H1 (cell line): Measurements from ENCODE around the gene ANXA4. TPM values are rescaled to one million over a fixed set of nuclear protein-coding genes. Genes with fewer than 3 reads are reported as not detected.
A peak's percentile ranks its signal among the peaks of the same experiment; 100 is the strongest.

Experiments used
- CTCF ChIA-PET: fragments of 300-600 bp; sonication (Branson Sonifier 250); formaldehyde crosslinking; loops from one replicate; lab custom pipeline; 2021; ENCODE audit not compliant: partially characterized antibody; lab: Charles Lee
- POLR2A ChIA-PET: fragments of 300-600 bp; sonication (Branson Sonifier 250); formaldehyde crosslinking; loops from one replicate; lab custom pipeline; 2021; ENCODE audit warnings: inconsistent platforms; ENCODE audit not compliant: partially characterized antibody; lab: Charles Lee
- DNase-seq, 2 experiments: peaks; one replicate each; pipeline versions ENCODE4 v3.0.0 to v3.0.0-alpha.2; 2010 to 2022; ENCODE audit warnings: low spot score in 2 of 2, low read depth in 1 of 2, mixed read lengths in 1 of 2
- FAIRE-seq: peaks from 2 replicates; lab custom pipeline; 2011; peaks lifted over from hg19 to GRCh38; lab: Jason Lieb, UNC
- H2AFZ ChIP-seq: 2 replicates; pipeline ENCODE4 v1.8.1; 2012; ENCODE audit warnings: low read length, inconsistent platforms
- H2AK5ac ChIP-seq: 2 replicates; pipeline ENCODE4 v1.6.1; 2013; ENCODE audit warnings: low read depth, low read length
- H2BK120ac ChIP-seq: replicated peaks from 2 replicates; pipeline ENCODE3; 2013; ENCODE audit warnings: low read depth, low read length, inconsistent platforms
- H2BK12ac ChIP-seq: 2 replicates; pipeline ENCODE4 v1.6.1; 2013; ENCODE audit warnings: low read depth, low read length
- H2BK15ac ChIP-seq: 2 replicates; pipeline ENCODE4 v1.6.1; 2013; ENCODE audit warnings: low read length
- H2BK20ac ChIP-seq: 2 replicates; pipeline ENCODE4 v1.6.1; 2013; ENCODE audit warnings: low read length
- H2BK5ac ChIP-seq: 2 replicates; pipeline ENCODE4 v1.6.1; 2013; ENCODE audit warnings: low read depth, low read length
- H3K14ac ChIP-seq: 2 replicates; pipeline ENCODE4 v1.6.1; 2013; ENCODE audit warnings: inconsistent platforms; ENCODE audit not compliant: insufficient read length
- H3K18ac ChIP-seq: 2 replicates; pipeline ENCODE4 v1.6.1; 2013; ENCODE audit warnings: low read length; ENCODE audit errors: extremely low read depth
- H3K23ac ChIP-seq: 2 replicates; pipeline ENCODE4 v1.6.1; 2013; ENCODE audit warnings: inconsistent platforms; ENCODE audit not compliant: insufficient read length
- H3K23me2 ChIP-seq: 2 replicates; pipeline ENCODE4 v1.6.1; 2013; ENCODE audit warnings: low read depth, low read length
- H3K27ac ChIP-seq: 2 replicates; pipeline ENCODE4 v1.6.1; 2011; ENCODE audit warnings: low read depth, low read length, inconsistent platforms
- H3K27me3 ChIP-seq, 4 experiments: replicated peaks in 1 of 4; 1 replicate in 1 of 4; 2 replicates in 3 of 4; pipeline versions ENCODE4 v1.6.1 to v1.8.1; 2011 to 2013; ENCODE audit warnings: low read length in 3 of 4, mild to moderate bottlenecking in 3 of 4, inconsistent platforms in 2 of 4, mixed read lengths in 2 of 4, moderate library complexity in 1 of 4; ENCODE audit not compliant: control insufficient read depth in 3 of 4, insufficient read depth in 3 of 4; ENCODE audit errors: extremely low read depth in 1 of 4
- H3K36me3 ChIP-seq, 4 experiments: 2 replicates each; pipeline versions ENCODE4 v1.6.1 to v1.8.1; 2011 to 2013; ENCODE audit warnings: mild to moderate bottlenecking in 4 of 4, low read length in 3 of 4, moderate library complexity in 2 of 4, control low read depth in 1 of 4, inconsistent platforms in 1 of 4; ENCODE audit not compliant: insufficient read depth in 4 of 4, control insufficient read depth in 2 of 4
- H3K4ac ChIP-seq: replicated peaks from 2 replicates; pipeline ENCODE3; 2013; ENCODE audit warnings: low read length, low read depth, mixed read lengths, inconsistent platforms; ENCODE audit not compliant: insufficient read length
- H3K4me1 ChIP-seq, 4 experiments: replicated peaks in 1 of 4; 1 replicate in 1 of 4; 2 replicates in 3 of 4; pipeline versions ENCODE4 v1.6.1 to v1.8.1; 2011 to 2013; ENCODE audit warnings: low read length in 3 of 4, inconsistent platforms in 2 of 4, mixed read lengths in 1 of 4; ENCODE audit not compliant: insufficient read depth in 4 of 4, control insufficient read depth in 3 of 4
- H3K4me2 ChIP-seq, 2 experiments: 2 replicates each; pipeline versions ENCODE4 v1.6.1 to v1.8.1; 2011 to 2013; ENCODE audit warnings: low read depth in 2 of 2, low read length in 2 of 2, control low read depth in 1 of 2, inconsistent platforms in 1 of 2, mild to moderate bottlenecking in 1 of 2; ENCODE audit not compliant: insufficient read depth in 1 of 2
- H3K4me3 ChIP-seq, 4 experiments: fragments of 200-600, 300-600 bp in 1 of 4; sonication (generic), shearing (Covaris generic), sonication (Bioruptor Twin) in 1 of 4; 2 replicates each; pipeline versions ENCODE4 v1.5.1 to v1.8.1; 2011 to 2016; ENCODE audit warnings: low read length in 4 of 4, low read depth in 3 of 4, control low read depth in 2 of 4, inconsistent platforms in 2 of 4, mild to moderate bottlenecking in 2 of 4, mixed read lengths in 1 of 4, moderate library complexity in 1 of 4; ENCODE audit not compliant: insufficient read depth in 2 of 4; ENCODE audit errors: extremely low read depth in 1 of 4
- H3K56ac ChIP-seq: replicated peaks from 2 replicates; pipeline ENCODE3; 2013; ENCODE audit warnings: low read depth, mild to moderate bottlenecking, mixed read lengths, low read length, inconsistent platforms; ENCODE audit not compliant: insufficient read length
- H3K79me1 ChIP-seq: 2 replicates; pipeline ENCODE4 v1.6.1; 2013; ENCODE audit warnings: low read depth, low read length, control low read depth
- H3K79me2 ChIP-seq, 2 experiments: 2 replicates each; pipeline versions ENCODE4 v1.6.1 to v1.8.1; 2012 to 2013; ENCODE audit warnings: low read length in 2 of 2, mild to moderate bottlenecking in 2 of 2, inconsistent platforms in 1 of 2; ENCODE audit not compliant: insufficient read depth in 2 of 2, control insufficient read depth in 1 of 2
- H3K9ac ChIP-seq, 4 experiments: replicated peaks in 1 of 4; 1 replicate in 1 of 4; 2 replicates in 3 of 4; pipeline versions ENCODE4 v1.6.1 to v1.8.1; 2011 to 2013; ENCODE audit warnings: low read depth in 3 of 4, low read length in 3 of 4, control low read depth in 2 of 4, mild to moderate bottlenecking in 2 of 4, moderate library complexity in 2 of 4, inconsistent platforms in 1 of 4; ENCODE audit errors: extremely low read depth in 1 of 4
- H3K9me3 ChIP-seq, 2 experiments: 2 replicates each; pipeline versions ENCODE4 v1.6.1 to v1.8.1; 2012 to 2013; ENCODE audit warnings: mild to moderate bottlenecking in 2 of 2, moderate library complexity in 2 of 2, control low read depth in 1 of 2, inconsistent platforms in 1 of 2, low read depth in 1 of 2, low read length in 1 of 2, mixed read lengths in 1 of 2; ENCODE audit not compliant: insufficient read depth in 2 of 2
- H4K20me1 ChIP-seq, 2 experiments: replicated peaks in 1 of 2; 2 replicates each; pipeline versions ENCODE3 to v1.8.1; 2011 to 2013; ENCODE audit warnings: inconsistent platforms in 2 of 2, low read length in 2 of 2, mild to moderate bottlenecking in 1 of 2; ENCODE audit not compliant: insufficient read depth in 2 of 2, control insufficient read depth in 1 of 2
- H4K5ac ChIP-seq: 2 replicates; pipeline ENCODE4 v1.6.1; 2013; ENCODE audit warnings: low read length, low read depth, mixed read lengths, inconsistent platforms; ENCODE audit not compliant: insufficient read length
- H4K8ac ChIP-seq: 2 replicates; pipeline ENCODE4 v1.8.0; 2013; ENCODE audit warnings: mild to moderate bottlenecking, moderate library complexity, low read length, inconsistent platforms; ENCODE audit not compliant: insufficient read depth; ENCODE audit errors: extremely low read depth
- H4K91ac ChIP-seq: replicated peaks from 2 replicates; pipeline ENCODE3; 2013; ENCODE audit warnings: low read length, mixed read lengths, inconsistent platforms; ENCODE audit not compliant: insufficient read length
- ASH2L ChIP-seq: fragments of 200-600, 300-600 bp; sonication (generic); IDR thresholded peaks from one replicate; pipeline ENCODE4 v1.7.1; 2017; ENCODE audit warnings: low read length
- CBX8 ChIP-seq: fragments of 300-800, 300-1000 bp; sonication (generic); IDR thresholded peaks from 2 replicates; pipeline ENCODE4 v1.7.1; 2016; ENCODE audit warnings: low read depth, low read length, borderline replicate concordance
- CREB1 ChIP-seq: IDR thresholded peaks from 2 replicates; pipeline ENCODE4 v1.6.1; 2012; ENCODE audit warnings: inconsistent platforms
- JUND ChIP-seq: IDR thresholded peaks from 2 replicates; pipeline ENCODE4 v1.6.1; 2011; ENCODE audit warnings: mild to moderate bottlenecking, improper control_type of control experiment, low read length
- KDM4A ChIP-seq: IDR thresholded peaks from one replicate; pipeline ENCODE4 v1.7.1; 2012; ENCODE audit warnings: low read depth, mild to moderate bottlenecking, moderate library complexity, low read length, inconsistent platforms; ENCODE audit not compliant: severe bottlenecking
- SUZ12 ChIP-seq: fragments of 200-600 bp; sonication (generic); IDR thresholded peaks from 2 replicates; pipeline ENCODE4 v1.6.1; 2012; ENCODE audit warnings: mild to moderate bottlenecking, inconsistent platforms, low read length, moderate library complexity, mixed read lengths
- WGBS, 2 experiments: shearing (Covaris generic) in 1 of 2; methylation state at CpG; one replicate each; pipeline versions ENCODE4 v1.1.6 to v1.1.7; 2013 to 2015; ENCODE audit warnings: low lambda C conversion rate in 2 of 2, mixed read lengths in 2 of 2, inconsistent platforms in 1 of 2, low coverage in 1 of 2, missing lambda C conversion rate in 1 of 2; ENCODE audit not compliant: insufficient replicate concordance in 2 of 2, insufficient coverage in 1 of 2, insufficient read length in 1 of 2; ENCODE audit errors: extremely low coverage in 1 of 2, missing lambda C conversion rate in 1 of 2; 5-methylcytosine and 5-hydroxymethylcytosine counted together
- long read RNA-seq, 2 experiments: library from RNA in 1 of 2; library from capped mRNA in 1 of 2; stranded (forward); transcript quantifications; one replicate each; pipeline ENCODE4 v2.0.0, GENCODE V29; 2021; ENCODE audit warnings: inconsistent platforms in 1 of 2
- polyA minus RNA-seq, 3 experiments: library from RNA; depleted of rRNA, polyadenylated mRNA; stranded (reverse); fragments of >200 nt; gene quantifications; 1 replicate in 2 of 3; 2 replicates in 1 of 3; pipeline ENCODE4 v1.2.3, GENCODE V29; 2011
- polyA plus RNA-seq, 7 experiments: library from polyadenylated mRNA; depleted of rRNA in 3 of 7; stranded (reverse) in 5 of 7; unstranded in 2 of 7; fragments of >200 nt in 5 of 7; fragments of 200-250 nt in 2 of 7; gene quantifications; 1 replicate in 5 of 7; 2 replicates in 1 of 7; 4 replicates in 1 of 7; pipeline versions ENCODE4 v1.2.1 to v1.2.3, GENCODE V29; 2011 to 2013; ENCODE audit warnings: missing spikeins in 2 of 7, mixed read lengths in 2 of 7
- total RNA-seq: library from RNA; stranded (reverse); fragmentation: NEBNext Ultra II Directional; extraction: Animal tissue kit (Norgen Biotek cat#: 25700); gene quantifications from 2 replicates; pipeline ENCODE4 v1.2.1, GENCODE V29; 2021
- TF ChIP-seq, protein P1 (sequence below): IDR thresholded peaks from 2 replicates; pipeline ENCODE4 v1.6.1; 2012; ENCODE audit warnings: inconsistent platforms

The ANXA4 gene
- total RNA-seq (16.9 and 17.6 TPM in 2 replicates), polyA plus RNA-seq (2011; rRNA removed) (8.9 and 9.4 TPM in 2 replicates), polyA minus RNA-seq (2011; rRNA and poly(A)+ RNA removed) (24.1 and 26.9 TPM in 2 replicates)
- 17.2 TPM for polyA plus RNA-seq (2011; cell fraction: cytosol; rRNA removed)
- 20.7 TPM for polyA plus RNA-seq (2011; cell fraction: nucleus; rRNA removed)
- polyA plus RNA-seq (2012, experiment 1 of 2): 21.8 to 31.5 TPM (median 26.2 TPM) in 4 replicates
- polyA plus RNA-seq (2012, experiment 2 of 2): 5.4 TPM
- polyA plus RNA-seq (2013, experiment 1 of 2): 10.7 TPM
- polyA plus RNA-seq (2013, experiment 2 of 2): 9.8 TPM
- 6.3 TPM for polyA minus RNA-seq (2011; cell fraction: cytosol; rRNA and poly(A)+ RNA removed)
- polyA minus RNA-seq (2011; cell fraction: nucleus; rRNA and poly(A)+ RNA removed): 9.0 TPM
- long read RNA-seq, experiment 1, transcript ANXA4-201 (13 exons, 2,799 nt): major isoform, 6 of 13 reads
- long read RNA-seq, experiment 1, partial matches to known transcripts: 3 of 13 reads
- long read RNA-seq, experiment 1, other reads (novel, unspliced or antisense): 3 of 13 reads
- long read RNA-seq, experiment 2, transcript ANXA4-201 (13 exons, 2,799 nt): major isoform, 22 of 30 reads
- long read RNA-seq, experiment 2, partial matches to known transcripts: 5 of 30 reads
- long read RNA-seq, experiment 2, other reads (novel, unspliced or antisense): 2 of 30 reads

DNA sequence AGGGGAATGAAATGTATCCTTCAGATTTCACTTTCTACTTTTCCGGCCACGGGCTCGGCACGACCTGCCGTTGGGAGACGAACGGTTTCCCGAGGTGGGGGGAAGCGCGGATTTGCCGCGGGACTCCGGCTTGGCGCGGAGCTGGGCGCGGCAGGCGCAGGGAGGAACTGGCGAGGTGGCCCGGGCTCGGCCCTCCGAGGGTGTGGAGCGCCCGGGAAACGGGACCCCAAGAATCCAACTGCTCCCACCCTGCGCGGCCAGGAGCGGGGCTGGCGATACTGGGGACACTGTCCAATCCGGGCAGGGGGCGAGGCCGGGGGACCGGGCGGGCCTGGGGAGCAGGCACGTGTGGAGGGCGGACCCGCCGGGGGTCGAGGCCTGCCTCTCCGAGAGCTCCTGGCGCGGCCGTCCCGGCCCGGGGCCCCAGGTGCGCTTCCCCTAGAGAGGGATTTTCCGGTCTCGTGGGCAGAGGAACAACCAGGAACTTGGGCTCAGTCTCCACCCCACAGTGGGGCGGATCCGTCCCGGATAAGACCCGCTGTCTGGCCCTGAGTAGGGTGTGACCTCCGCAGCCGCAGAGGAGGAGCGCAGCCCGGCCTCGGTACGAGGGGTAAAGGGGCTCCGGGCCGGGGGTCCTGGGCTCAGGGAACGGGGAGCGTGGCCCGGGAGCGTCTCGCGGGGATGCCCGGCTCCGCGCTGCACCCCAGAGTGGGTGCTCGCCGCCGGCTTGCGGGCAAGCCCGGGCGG, at the start of gene ANXA4:
Gene ANXA4, plus strand, starts transcription at position 560 of the 747 bp plus-strand sequence. CDS start 39,432 bp downstream, outside the sequence.
- Histone ChIP-seq H3K14ac (peak within 1 kb of the TSS; percentile 52), H3K18ac (peak within 1 kb of the TSS; percentile 96), H3K27ac (no peak within 1 kb of the TSS), H4K20me1 (no peaks in the 10 kb centered on the region), H3K4me2 (peak within 1 kb of the TSS; percentile 87 to 98), H3K56ac (peak within 1 kb of the TSS; percentile 79), H4K5ac (peak within 1 kb of the TSS; percentile 1), H3K23ac (no peak within 1 kb of the TSS), H3K4ac (peak within 1 kb of the TSS; percentile 91), H3K9me3 (no peaks in the 10 kb centered on the region), H2BK20ac (no peak within 1 kb of the TSS), H2BK15ac (peak within 1 kb of the TSS; percentile 72; the same call in 1 of the 2 replicates), H2BK120ac (peak within 1 kb of the TSS; percentile 99), H2AK5ac (no peak within 1 kb of the TSS), H3K27me3 (peaks cover 0 to 15% (median 11%) of the 10 kb centered on the region in 4 experiments; a peak in 6 of 7 replicates), H3K9ac (peak within 1 kb of the TSS; percentile 36 to 63 (median 45)), H3K79me1 (no peaks in the 10 kb centered on the region; the same call in 1 of the 2 replicates), H2BK5ac (peak within 1 kb of the TSS; percentile 82; the same call in 1 of the 2 replicates), H3K4me3 (peak within 1 kb of the TSS; percentile 61 to 73 (median 65)), H3K36me3 (no peaks in the 10 kb centered on the region), H2AFZ (peak within 1 kb of the TSS; percentile 97), H3K23me2 (peaks cover 12% of the 10 kb centered on the region; the same call in 1 of the 2 replicates), H4K91ac (peak within 1 kb of the TSS; percentile 74), H2BK12ac (0 out of 2 replicates have a peak within 1 kb of the TSS, but pooled peaks have one; percentile 33), H3K79me2 (no peaks in the 10 kb centered on the region), H4K8ac (peak within 1 kb of the TSS; percentile 88), H3K4me1 (peaks cover 0 to 2% (median 1%) of the 10 kb centered on the region in 4 experiments; a peak in 3 of 7 replicates)
- FAIRE-seq (no peak), DNase-seq (peak; percentile 36 to 86)
- POLR2A ChIA-PET: interaction anchor here (0.8 to 2.3 kb wide), 10 partner anchors 9 to 399 kb away, joined by 3 to 8 read pairs (median 3); partner anchors contain the start of gene GMCL1
- CTCF ChIA-PET: interaction anchor here (0.6 to 7.4 kb wide), 8 partner anchors 8 to 177 kb away, joined by 3 to 51 read pairs (median 4); no protein-coding TSS in a partner anchor
- WGBS, 2 experiments: 2% methylated on average over 64 of the region's 75 CpGs; no CpG with 5 or more reads in 1 of the 2 experiments
- TF ChIP-seq, protein P1, sequence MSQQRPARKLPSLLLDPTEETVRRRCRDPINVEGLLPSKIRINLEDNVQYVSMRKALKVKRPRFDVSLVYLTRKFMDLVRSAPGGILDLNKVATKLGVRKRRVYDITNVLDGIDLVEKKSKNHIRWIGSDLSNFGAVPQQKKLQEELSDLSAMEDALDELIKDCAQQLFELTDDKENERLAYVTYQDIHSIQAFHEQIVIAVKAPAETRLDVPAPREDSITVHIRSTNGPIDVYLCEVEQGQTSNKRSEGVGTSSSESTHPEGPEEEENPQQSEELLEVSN: peak; percentile 94
- TF ChIP-seq CBX8: no peak
- peak; percentile 69 for TF ChIP-seq KDM4A
- TF ChIP-seq ASH2L: peak; percentile 87
- no peak for TF ChIP-seq JUND
- TF ChIP-seq SUZ12: peak; percentile 68; the same call in 1 of the 2 replicates
- peak; percentile 7; the same call in 1 of the 2 replicates for TF ChIP-seq CREB1
